Neural progenitor cell (in vitro differentiated cells): ENCODE data around the gene RAI1. TPM values are rescaled to one million over a fixed set of nuclear protein-coding genes. Genes with fewer than 3 reads are reported as not detected.

Experiments
- DNase-seq: peaks from one replicate; pipeline ENCODE4 v3.0.0-alpha.2; 2016; ENCODE audit warnings: low spot score
- H2AFZ ChIP-seq: fragments of 200-600 bp; sonication (generic); replicated peaks from 2 replicates; pipeline ENCODE4 v1.6.1; 2016; ENCODE audit warnings: antibody characterized with exemption
- H3F3A ChIP-seq: fragments of 200-600 bp; sonication (generic); 2 replicates; pipeline ENCODE4 v1.6.1; 2016; ENCODE audit warnings: antibody characterized with exemption, low read depth
- H3K27ac ChIP-seq: fragments of 200-600 bp; sonication (generic); 2 replicates; pipeline ENCODE4 v1.5.1; 2016; ENCODE audit warnings: mild to moderate bottlenecking
- H3K27me3 ChIP-seq: fragments of 200-600 bp; sonication (generic); 2 replicates; pipeline ENCODE4 v1.6.1; 2016; ENCODE audit warnings: mild to moderate bottlenecking, moderate library complexity
- H3K36me3 ChIP-seq: fragments of 200-600 bp; sonication (generic); 2 replicates; pipeline ENCODE4 v1.5.1; 2016
- H3K4me1 ChIP-seq: fragments of 200-600 bp; sonication (generic); 2 replicates; pipeline ENCODE4 v1.6.1; 2016; ENCODE audit warnings: mixed run types
- H3K4me2 ChIP-seq: fragments of 200-600 bp; sonication (generic); 2 replicates; pipeline ENCODE4 v1.6.1; 2016
- H3K4me3 ChIP-seq: fragments of 200-600 bp; sonication (generic); 2 replicates; pipeline ENCODE4 v1.5.1; 2016
- H3K79me2 ChIP-seq: fragments of 200-600 bp; sonication (generic); 2 replicates; pipeline ENCODE4 v1.6.1; 2016; ENCODE audit warnings: low read depth
- H3K9ac ChIP-seq: fragments of 200-600 bp; sonication (generic); 2 replicates; pipeline ENCODE4 v1.6.1; 2016
- H3K9me3 ChIP-seq: fragments of 200-600 bp; sonication (generic); 2 replicates; pipeline ENCODE4 v1.5.1; 2016; ENCODE audit warnings: low read depth
- H4K20me1 ChIP-seq: fragments of 200-600 bp; sonication (generic); 2 replicates; pipeline ENCODE4 v1.6.1; 2016; ENCODE audit warnings: low read depth
- H3K27ac Mint-ChIP-seq: 3 replicates; pipeline ENCODE4 v1.8.0; 2021; ENCODE audit warnings: mixed read lengths
- H3K27me3 Mint-ChIP-seq: 2 replicates; pipeline ENCODE4 v1.8.0; 2022; ENCODE audit warnings: low read depth, mild to moderate bottlenecking, inconsistent platforms, moderate library complexity, mixed read lengths; ENCODE audit not compliant: insufficient read depth
- H3K36me3 Mint-ChIP-seq: 3 replicates; pipeline ENCODE4 v1.8.0; 2021; ENCODE audit warnings: mixed read lengths
- H3K4me1 Mint-ChIP-seq: 3 replicates; pipeline ENCODE4 v1.8.0; 2021; ENCODE audit warnings: mixed read lengths
- H3K4me3 Mint-ChIP-seq: 3 replicates; pipeline ENCODE4 v1.8.0; 2021; ENCODE audit warnings: mild to moderate bottlenecking, moderate library complexity, mixed read lengths
- H3K9me3 Mint-ChIP-seq: 3 replicates; pipeline ENCODE4 v1.8.0; 2020; ENCODE audit warnings: mixed read lengths
- CTCF ChIP-seq: fragments of 200-600 bp; sonication (generic); IDR thresholded peaks from 2 replicates; pipeline ENCODE4 v1.5.1; 2017; ENCODE audit warnings: antibody characterized with exemption, mild to moderate bottlenecking
- EZH2 ChIP-seq: fragments of 200-600 bp; sonication (generic); IDR thresholded peaks from 2 replicates; pipeline ENCODE4 v1.6.1; 2017; ENCODE audit warnings: antibody characterized with exemption, mild to moderate bottlenecking, moderate library complexity
- EZH2phosphoT487 ChIP-seq: fragments of 200-600 bp; sonication (generic); IDR thresholded peaks from 2 replicates; pipeline ENCODE4 v1.6.1; 2017; ENCODE audit warnings: antibody characterized with exemption
- total RNA-seq: library from RNA; depleted of rRNA; stranded (reverse); fragments of >200 nt; gene quantifications from 2 replicates; pipeline ENCODE4 v1.2.3, GENCODE V29; 2015; ENCODE audit warnings: low replicate concordance

RAI1 gene
- total RNA-seq, 1 donor from 2014 or later, result 27.4 TPM

GRCh38 chr17:17778308-17779014, 97.2 kb downstream of the RAI1 start:
- Histone ChIP-seq H3K79me2 (no peaks in the 10 kb centered on the region), H3K27ac (no peak overlapping the region), H2AFZ (no peak overlapping the region), H3K36me3 (no peaks in the 10 kb centered on the region), H3F3A (peaks cover 50% of the 10 kb centered on the region), H3K9me3 (no peaks in the 10 kb centered on the region), H3K4me1 (peaks cover 31% of the 10 kb centered on the region), H3K4me3 (no peak overlapping the region), H3K4me2 (no peak overlapping the region), H3K27me3 (peaks cover 14% of the 10 kb centered on the region), H3K9ac (no peak overlapping the region), H4K20me1 (peaks cover 94% of the 10 kb centered on the region)
- peaks cover 4% of the 10 kb centered on the region for H3K27me3 Mint-ChIP-seq
- no peaks in the 10 kb centered on the region for H3K36me3 Mint-ChIP-seq
- H3K4me1 Mint-ChIP-seq, result peaks cover 52% of the 10 kb centered on the region
- no peaks in the 10 kb centered on the region for H3K9me3 Mint-ChIP-seq
- DNase-seq, result no peak
- H3K4me3 Mint-ChIP-seq, result no peak overlapping the region
- no peak overlapping the region for H3K27ac Mint-ChIP-seq
- TF ChIP-seq EZH2phosphoT487 (no peak), EZH2 (no peak), CTCF (no peak)

- H3K27ac ChIP-seq, result no peak overlapping the region
- peaks cover 56% of the 10 kb centered on the region for H3F3A ChIP-seq
- H3K9me3 Mint-ChIP-seq, result no peaks in the 10 kb centered on the region
- DNase-seq, result no peak
- H3K27me3 ChIP-seq, result peaks cover 14% of the 10 kb centered on the region
- no peak overlapping the region for H2AFZ ChIP-seq
- H3K9me3 ChIP-seq, result no peaks in the 10 kb centered on the region
- H3K9ac ChIP-seq, result no peak overlapping the region
- H3K4me1 Mint-ChIP-seq, result peaks cover 51% of the 10 kb centered on the region
- no peak overlapping the region for H3K4me3 Mint-ChIP-seq
- no peak overlapping the region for H3K27ac Mint-ChIP-seq
- H4K20me1 ChIP-seq, result peaks cover 94% of the 10 kb centered on the region
- no peak overlapping the region for H3K4me2 ChIP-seq
- H3K4me3 ChIP-seq, result no peak overlapping the region
- no peaks in the 10 kb centered on the region for H3K79me2 ChIP-seq
- no peaks in the 10 kb centered on the region for H3K36me3 Mint-ChIP-seq
- peaks cover 35% of the 10 kb centered on the region for H3K4me1 ChIP-seq
- TF ChIP-seq EZH2phosphoT487, result no peak
- no peak for TF ChIP-seq EZH2
- no peak for TF ChIP-seq CTCF
- peaks cover 4% of the 10 kb centered on the region for H3K27me3 Mint-ChIP-seq
- no peaks in the 10 kb centered on the region for H3K36me3 ChIP-seq
These were observed 97.9 kb downstream of the RAI1 start for GRCh38 chr17:17779015-17779611.

GRCh38 chr17:17780922-17781590, 99.8 kb downstream of the RAI1 start:
- Histone ChIP-seq H3F3A (peaks cover 73% of the 10 kb centered on the region), H3K27me3 (peaks cover 19% of the 10 kb centered on the region), H3K27ac (no peak overlapping the region), H4K20me1 (peaks cover 95% of the 10 kb centered on the region), H3K4me2 (peak overlapping the region; percentile 98), H3K36me3 (no peaks in the 10 kb centered on the region), H2AFZ (no peak overlapping the region), H3K9ac (no peak overlapping the region), H3K4me1 (peaks cover 54% of the 10 kb centered on the region), H3K4me3 (peak overlapping the region; percentile 68), H3K9me3 (no peaks in the 10 kb centered on the region), H3K79me2 (peaks cover 14% of the 10 kb centered on the region)
- Mint-ChIP-seq H3K27me3 (peaks cover 4% of the 10 kb centered on the region), H3K36me3 (no peaks in the 10 kb centered on the region), H3K4me1 (peaks cover 59% of the 10 kb centered on the region), H3K4me3 (peak overlapping the region; percentile 83), H3K27ac (peak overlapping the region; percentile 86), H3K9me3 (no peaks in the 10 kb centered on the region)
- TF ChIP-seq CTCF (peak; percentile 54), EZH2phosphoT487 (no peak)
- peak; percentile 88 for DNase-seq
